ENCODE measurements around the gene ASAP3. TPM values are rescaled to one million over a fixed set of nuclear protein-coding genes. Genes with fewer than 3 reads are reported as not detected.

ASAP3 gene
- total RNA-seq, 2 donors from 2014 or later: 38.6 to 47.2 TPM

GRCh38 chr1:23433122-23433521 is 50.9 kb downstream of the ASAP3 start:
- Histone ChIP-seq H3K4me1 (no peaks in the 10 kb centered on the region), H3K9me3 (no peaks in the 10 kb centered on the region), H3K4me3 (no peak overlapping the region), H3K27me3 (no peaks in the 10 kb centered on the region), H3K36me3 (peaks cover 74% of the 10 kb centered on the region), H3K27ac (no peak overlapping the region)
- no peak for DNase-seq (ENCODE audit: low spot score)
- TF ChIP-seq CTCF (IDR thresholded peaks at IDR 0.05): no peak

- no peak for DNase-seq (ENCODE audit: low spot score)
- H3K4me1 ChIP-seq: no peaks in the 10 kb centered on the region
- no peak overlapping the region for H3K27ac ChIP-seq
- no peaks in the 10 kb centered on the region for H3K9me3 ChIP-seq
- no peaks in the 10 kb centered on the region for H3K27me3 ChIP-seq
- no peak for TF ChIP-seq CTCF (IDR thresholded peaks at IDR 0.05)
- H3K4me3 ChIP-seq: no peak overlapping the region
- peaks cover 62% of the 10 kb centered on the region for H3K36me3 ChIP-seq
Observed at GRCh38 chr1:23431431-23431830, 52.5 kb downstream of the ASAP3 start.

GRCh38 chr1:23430803-23431202 is 53.2 kb downstream of the ASAP3 start:
- Histone ChIP-seq H3K27ac (no peak overlapping the region), H3K4me3 (no peak overlapping the region), H3K4me1 (no peaks in the 10 kb centered on the region), H3K27me3 (no peaks in the 10 kb centered on the region), H3K9me3 (no peaks in the 10 kb centered on the region), H3K36me3 (peaks cover 56% of the 10 kb centered on the region)
- no peak for DNase-seq (ENCODE audit: low spot score)
- no peak for TF ChIP-seq CTCF (IDR thresholded peaks at IDR 0.05)

GRCh38 chr1:23428136-23428905 is 55.7 kb downstream of the ASAP3 start:
- H3K36me3 ChIP-seq: peaks cover 31% of the 10 kb centered on the region
- no peaks in the 10 kb centered on the region for H3K9me3 ChIP-seq
- no peak for TF ChIP-seq CTCF (IDR thresholded peaks at IDR 0.05)

GRCh38 chr1:23427550-23427949 is 56.4 kb downstream of the ASAP3 start:
- peaks cover 23% of the 10 kb centered on the region for H3K36me3 ChIP-seq
- peaks cover 0 to 30% of the 10 kb centered on the region in 2 donors for H3K4me1 ChIP-seq
- H3K9me3 ChIP-seq: no peaks in the 10 kb centered on the region
- no peak for DNase-seq (ENCODE audit: low spot score)
- H3K27me3 ChIP-seq: no peaks in the 10 kb centered on the region
- no peak for TF ChIP-seq CTCF (IDR thresholded peaks at IDR 0.05)
- H3K27ac ChIP-seq: no peak overlapping the region
- H3K4me3 ChIP-seq: no peak overlapping the region

More at GRCh38 chr1:23428136-23428905, 55.7 kb downstream of the ASAP3 start:
- no peak overlapping the region for H3K27ac ChIP-seq
- H3K27me3 ChIP-seq: no peaks in the 10 kb centered on the region
- DNase-seq (ENCODE audit: low spot score): no peak
- H3K4me1 ChIP-seq: peaks cover 0 to 22% of the 10 kb centered on the region in 2 donors
- no peak overlapping the region for H3K4me3 ChIP-seq

GRCh38 chr1:23426828-23427227 is 57.2 kb downstream of the ASAP3 start:
- peaks cover 0 to 37% of the 10 kb centered on the region in 2 donors for H3K4me1 ChIP-seq
- no peaks in the 10 kb centered on the region for H3K27me3 ChIP-seq
- no peak overlapping the region for H3K27ac ChIP-seq
- peaks cover 17% of the 10 kb centered on the region for H3K36me3 ChIP-seq
- no peak for DNase-seq (ENCODE audit: low spot score)
- no peaks in the 10 kb centered on the region for H3K9me3 ChIP-seq
- TF ChIP-seq CTCF (IDR thresholded peaks at IDR 0.05): no peak
- no peak overlapping the region for H3K4me3 ChIP-seq

Data from right atrium auricular region (tissue), 2 donors.